D721Med (cell line): Measurements from ENCODE around the gene TACR2.

Experiments used
- DNase-seq: peaks from one replicate; pipeline ENCODE4 v3.0.0; 2011; ENCODE audit warnings: low spot score; ENCODE audit not compliant: insufficient read length
- FAIRE-seq: peaks from 2 replicates; lab custom pipeline; 2011; peaks lifted over from hg19 to GRCh38; lab: Jason Lieb, UNC
- CTCF ChIP-seq: IDR thresholded peaks from 2 replicates; pipeline ENCODE4 v1.5.1; 2012; ENCODE audit warnings: mild to moderate bottlenecking, control low read depth; ENCODE audit not compliant: insufficient read depth; ENCODE audit errors: missing control alignments

TACR2 gene

GRCh38 chr10:69392481-69393000, 24.2 kb downstream of the TACR2 start:
- peak; percentile 32 for FAIRE-seq
- peak; percentile 99 for TF ChIP-seq CTCF
- peak; percentile 80 for DNase-seq

GRCh38 chr10:69391158-69391557, 25.6 kb downstream of the TACR2 start:
- no peak for DNase-seq
- FAIRE-seq: no peak
- no peak for TF ChIP-seq CTCF

GRCh38 chr10:69389827-69390490, 26.8 kb downstream of the TACR2 start:
- DNase-seq (no peak), FAIRE-seq (no peak)
- TF ChIP-seq CTCF: no peak

GRCh38 chr10:69388488-69388887, 28.2 kb downstream of the TACR2 start:
- DNase-seq (no peak), FAIRE-seq (no peak)

GRCh38 chr10:69387500-69387899, 29.2 kb downstream of the TACR2 start:
- DNase-seq (no peak), FAIRE-seq (no peak)
- TF ChIP-seq CTCF: no peak

More at GRCh38 chr10:69388488-69388887, 28.2 kb downstream of the TACR2 start:
- no peak for TF ChIP-seq CTCF

- FAIRE-seq (no peak), DNase-seq (no peak)
These were observed 31.0 kb downstream of the TACR2 start for GRCh38 chr10:69385454-69386350.

More at GRCh38 chr10:69385454-69386350, 31.0 kb downstream of the TACR2 start:
- TF ChIP-seq CTCF: no peak
